GM12878 (cell line): ENCODE data around the gene ETV6. TPM values are rescaled to one million over a fixed set of nuclear protein-coding genes. Genes with fewer than 3 reads are reported as not detected.

Experiments used
- BCL11A ChIP-seq: IDR thresholded peaks from 2 replicates; pipeline ENCODE4 v1.6.1; 2011; ENCODE audit warnings: low read depth, low read length
- BCLAF1 ChIP-seq: fragments of 450-650 bp; IDR thresholded peaks from 2 replicates; pipeline ENCODE4 v1.6.1; 2017; ENCODE audit warnings: antibody characterized with exemption, mild to moderate bottlenecking, moderate library complexity
- CUX1 ChIP-seq: IDR thresholded peaks from 2 replicates; pipeline ENCODE4 v1.6.1; 2012; ENCODE audit warnings: improper control_type of control experiment, low read depth, low read length; ENCODE audit not compliant: insufficient replicate concordance
- FOS ChIP-seq: IDR thresholded peaks from 3 replicates; pipeline ENCODE4 v1.6.1; 2011; ENCODE audit warnings: borderline replicate concordance; ENCODE audit not compliant: insufficient read length; ENCODE audit errors: extremely low read depth
- HCFC1 ChIP-seq: fragments of 150-350 bp; IDR thresholded peaks from 2 replicates; pipeline ENCODE4 v1.6.1; 2014; ENCODE audit warnings: low read length
- IKZF2 ChIP-seq, 2 experiments: fragments of 450-650 bp; IDR thresholded peaks; 2 replicates each; pipeline ENCODE4 v1.6.1; 2017; ENCODE audit warnings: mild to moderate bottlenecking in 2 of 2, moderate library complexity in 2 of 2
- IRF3 ChIP-seq: fragments of 450-650 bp; IDR thresholded peaks from 2 replicates; pipeline ENCODE4 v1.6.1; 2014; ENCODE audit warnings: mild to moderate bottlenecking
- KDM1A ChIP-seq: fragments of 200-600 bp; sonication (generic); IDR thresholded peaks from 2 replicates; pipeline ENCODE4 v1.6.1; 2016; ENCODE audit warnings: borderline replicate concordance
- KLF5 ChIP-seq: fragments of 450-650 bp; IDR thresholded peaks from 2 replicates; pipeline ENCODE4 v1.6.1; 2014; ENCODE audit warnings: mild to moderate bottlenecking; ENCODE audit not compliant: partially characterized antibody
- MEF2A ChIP-seq: IDR thresholded peaks from 2 replicates; pipeline ENCODE4 v1.6.1; 2011; ENCODE audit warnings: low read depth, mild to moderate bottlenecking, low read length, moderate library complexity; ENCODE audit not compliant: insufficient read depth
- RUNX3 ChIP-seq: IDR thresholded peaks from 2 replicates; pipeline ENCODE4 v1.6.1; 2012; ENCODE audit warnings: low read length, inconsistent platforms
- SIX5 ChIP-seq: IDR thresholded peaks from 2 replicates; pipeline ENCODE4 v1.6.1; 2011; ENCODE audit warnings: mild to moderate bottlenecking, low read depth, low read length, moderate library complexity; ENCODE audit not compliant: severe bottlenecking
- SMAD1 ChIP-seq: fragments of 450-650 bp; IDR thresholded peaks from 2 replicates; pipeline ENCODE4 v1.6.1; 2018; ENCODE audit warnings: mild to moderate bottlenecking, low read depth; ENCODE audit not compliant: partially characterized antibody
- SPI1 ChIP-seq: IDR thresholded peaks from 2 replicates; pipeline ENCODE4 v1.6.1; 2011; ENCODE audit warnings: low read depth, mild to moderate bottlenecking, low read length, moderate library complexity, borderline replicate concordance; ENCODE audit not compliant: insufficient read depth
- STAT1 ChIP-seq: fragments of 450-650 bp; conservative IDR thresholded peaks from 2 replicates; pipeline ENCODE4 v1.6.1; 2014; ENCODE audit warnings: antibody characterized with exemption, mild to moderate bottlenecking
- ZBTB40 ChIP-seq: fragments of 450-650 bp; IDR thresholded peaks from 2 replicates; pipeline ENCODE4 v1.6.1; 2016; ENCODE audit warnings: mild to moderate bottlenecking, moderate library complexity, borderline replicate concordance
- ZNF622 ChIP-seq: fragments of 450-650 bp; IDR thresholded peaks from 2 replicates; pipeline ENCODE4 v1.6.1; 2017; ENCODE audit warnings: mild to moderate bottlenecking, inconsistent platforms
- polyA plus RNA-seq, 11 experiments: library from polyadenylated mRNA; depleted of rRNA in 4 of 11; unstranded in 6 of 11; stranded (reverse) in 5 of 11; fragments of >200 nt; fragmentation: Nextera tagmentation in 4 of 11; fragmentation: Illumina TruSeq in 1 of 11; extraction: Ambion mirVana in 4 of 11; extraction: Trizol in 1 of 11; gene quantifications; 1 replicate in 1 of 11; 2 replicates in 10 of 11; pipeline versions ENCODE4 v1.2.1 to v1.2.3, GENCODE V29; 2011 to 2016; ENCODE audit warnings: inconsistent platforms in 2 of 11, missing spikeins in 2 of 11, low read depth in 1 of 11
- total RNA-seq, 4 experiments: library from RNA; depleted of rRNA in 3 of 4; stranded (reverse); fragments of >200 nt in 3 of 4; fragmentation: Illumina TruSeq in 1 of 4; extraction: Trizol in 1 of 4; gene quantifications; 2 replicates each; pipeline versions ENCODE4 v1.2.1 to v1.2.3, GENCODE V29; 2013 to 2021

The ETV6 gene
- total and polyA plus RNA-seq, 10 of the 15 experiments (the other 5 are each of a cell fraction or from before 2014, with no cell fraction given): 6.6 to 74.8 (median 24.6) TPM

- TF ChIP-seq CUX1 (no peak), SPI1 (peak; percentile 48; the same call in 1 of the 2 replicates), ZBTB40 (no peak), IRF3 (no peak), KLF5 (no peak), FOS (no peak), IKZF2 (IDR thresholded peaks at IDR 0.05) (peak in 1 of 2 experiments; percentile 14; a peak in 1 of 4 replicates), KDM1A (no peak), SMAD1 (no peak), HCFC1 (no peak), STAT1 (no peak), SIX5 (no peak), ZNF622 (no peak), RUNX3 (peak; percentile 69), BCLAF1 (no peak), BCL11A (no peak), MEF2A (no peak)
These were observed 73.2 kb downstream of the ETV6 start (continued) for GRCh38 chr12:11722578-11723138.
